ENCODE data around the gene MTUS2.

The MTUS2 gene

GRCh38 chr13:29476046-29476445 is 655.9 kb downstream of the MTUS2 start:
- Histone ChIP-seq H3K4me3 (ENCODE audit: low read length) (no peak overlapping the region), H3K4me1 (ENCODE audit: insufficient read depth, low read length) (no peaks in the 10 kb centered on the region), H3K27me3 (ENCODE audit: insufficient read depth, low read length) (no peaks in the 10 kb centered on the region), H3K36me3 (ENCODE audit: insufficient read depth, low read length) (no peaks in the 10 kb centered on the region), H3K9me3 (ENCODE audit: low read length) (no peaks in the 10 kb centered on the region), H2AFZ (ENCODE audit: low read depth, low read length) (no peak overlapping the region)

GRCh38 chr13:29479716-29480492 is 659.8 kb downstream of the MTUS2 start:
- Histone ChIP-seq H3K4me3 (ENCODE audit: low read length) (no peak overlapping the region), H2AFZ (ENCODE audit: low read depth, low read length) (no peak overlapping the region), H3K9me3 (ENCODE audit: low read length) (no peaks in the 10 kb centered on the region), H3K4me1 (ENCODE audit: insufficient read depth, low read length) (peaks cover 4% of the 10 kb centered on the region), H3K27me3 (ENCODE audit: insufficient read depth, low read length) (no peaks in the 10 kb centered on the region), H3K36me3 (ENCODE audit: insufficient read depth, low read length) (no peaks in the 10 kb centered on the region)

- H3K36me3 ChIP-seq (ENCODE audit: insufficient read depth, low read length): no peaks in the 10 kb centered on the region
- H3K4me1 ChIP-seq (ENCODE audit: insufficient read depth, low read length): peaks cover 4% of the 10 kb centered on the region
- no peak overlapping the region for H3K4me3 ChIP-seq (ENCODE audit: low read length)
- H3K27me3 ChIP-seq (ENCODE audit: insufficient read depth, low read length): no peaks in the 10 kb centered on the region
- H2AFZ ChIP-seq (ENCODE audit: low read depth, low read length): no peak overlapping the region
- H3K9me3 ChIP-seq (ENCODE audit: low read length): no peaks in the 10 kb centered on the region
Observed at GRCh38 chr13:29480893-29481525, 660.9 kb downstream of the MTUS2 start.

- Histone ChIP-seq H3K27me3 (ENCODE audit: insufficient read depth, low read length) (no peaks in the 10 kb centered on the region), H2AFZ (ENCODE audit: low read depth, low read length) (no peak overlapping the region)
Observed at GRCh38 chr13:29481603-29482002, 661.5 kb downstream of the MTUS2 start.

DNA sequence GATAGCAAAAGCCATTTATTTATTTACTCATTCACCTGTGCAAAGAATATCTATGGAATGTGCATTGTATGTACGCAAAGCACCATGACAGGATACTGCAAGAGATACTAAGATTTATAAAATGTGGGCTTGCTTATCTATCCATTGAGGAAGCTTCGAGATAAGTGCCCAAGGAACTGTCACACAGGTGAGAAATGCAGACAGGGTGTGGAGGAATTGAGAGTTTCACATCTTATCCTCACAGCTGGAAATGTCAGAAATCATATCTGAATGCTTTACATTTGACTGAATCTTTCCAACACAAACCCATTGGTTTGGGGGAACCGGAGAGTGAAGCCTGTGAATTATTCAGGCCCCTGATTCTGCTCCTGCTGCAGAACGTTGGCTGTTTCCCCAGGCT is 662.4 kb downstream of the MTUS2 start:
- Histone ChIP-seq H3K9me3 (ENCODE audit: low read length) (no peaks in the 10 kb centered on the region), H3K4me1 (ENCODE audit: insufficient read depth, low read length) (peaks cover 4% of the 10 kb centered on the region), H3K27me3 (ENCODE audit: insufficient read depth, low read length) (no peaks in the 10 kb centered on the region), H3K36me3 (ENCODE audit: insufficient read depth, low read length) (no peaks in the 10 kb centered on the region), H3K4me3 (ENCODE audit: low read length) (no peak overlapping the region), H2AFZ (ENCODE audit: low read depth, low read length) (no peak overlapping the region)

More at GRCh38 chr13:29481603-29482002, 661.5 kb downstream of the MTUS2 start:
- Histone ChIP-seq H3K4me3 (ENCODE audit: low read length) (no peak overlapping the region), H3K9me3 (ENCODE audit: low read length) (no peaks in the 10 kb centered on the region), H3K36me3 (ENCODE audit: insufficient read depth, low read length) (no peaks in the 10 kb centered on the region), H3K4me1 (ENCODE audit: insufficient read depth, low read length) (peaks cover 4% of the 10 kb centered on the region)

GRCh38 chr13:29483211-29483610 is 663.1 kb downstream of the MTUS2 start:
- Histone ChIP-seq H3K9me3 (ENCODE audit: low read length) (no peaks in the 10 kb centered on the region), H3K36me3 (ENCODE audit: insufficient read depth, low read length) (no peaks in the 10 kb centered on the region), H3K4me3 (ENCODE audit: low read length) (no peak overlapping the region), H2AFZ (ENCODE audit: low read depth, low read length) (no peak overlapping the region), H3K27me3 (ENCODE audit: insufficient read depth, low read length) (no peaks in the 10 kb centered on the region), H3K4me1 (ENCODE audit: insufficient read depth, low read length) (peaks cover 4% of the 10 kb centered on the region)

GRCh38 chr13:29483623-29484022 is 663.5 kb downstream of the MTUS2 start:
- no peak overlapping the region for H3K4me3 ChIP-seq (ENCODE audit: low read length)
- H3K27me3 ChIP-seq (ENCODE audit: insufficient read depth, low read length): no peaks in the 10 kb centered on the region
- H3K9me3 ChIP-seq (ENCODE audit: low read length): no peaks in the 10 kb centered on the region
- H3K4me1 ChIP-seq (ENCODE audit: insufficient read depth, low read length): peaks cover 4% of the 10 kb centered on the region
- no peaks in the 10 kb centered on the region for H3K36me3 ChIP-seq (ENCODE audit: insufficient read depth, low read length)
- no peak overlapping the region for H2AFZ ChIP-seq (ENCODE audit: low read depth, low read length)

DNA sequence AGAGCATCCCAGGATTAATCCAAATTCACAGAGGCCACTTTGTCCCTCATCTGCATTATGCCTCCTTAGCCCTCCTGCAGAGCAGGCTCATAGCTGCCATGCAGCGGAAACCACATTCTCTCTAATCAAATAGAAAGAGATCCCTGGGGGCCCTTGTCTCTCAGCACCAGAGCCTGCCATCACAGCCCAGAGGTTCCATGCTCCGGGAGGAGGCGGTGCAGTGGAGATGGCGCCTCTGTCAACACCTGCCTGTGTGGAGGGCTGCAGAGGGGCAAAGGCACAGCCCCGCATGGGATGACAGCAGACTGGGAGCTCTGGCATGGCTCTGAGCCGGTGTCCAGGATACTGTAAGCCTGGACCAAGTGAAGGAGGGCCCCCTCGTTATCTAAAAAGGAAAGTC is 664.1 kb downstream of the MTUS2 start:
- H3K9me3 ChIP-seq (ENCODE audit: low read length): no peaks in the 10 kb centered on the region
- H3K4me1 ChIP-seq (ENCODE audit: insufficient read depth, low read length): peaks cover 4% of the 10 kb centered on the region
- no peak overlapping the region for H2AFZ ChIP-seq (ENCODE audit: low read depth, low read length)
- H3K36me3 ChIP-seq (ENCODE audit: insufficient read depth, low read length): no peaks in the 10 kb centered on the region
- no peak overlapping the region for H3K4me3 ChIP-seq (ENCODE audit: low read length)
- no peaks in the 10 kb centered on the region for H3K27me3 ChIP-seq (ENCODE audit: insufficient read depth, low read length)

GRCh38 chr13:29484796-29485195 is 664.7 kb downstream of the MTUS2 start:
- Histone ChIP-seq H3K9me3 (ENCODE audit: low read length) (no peaks in the 10 kb centered on the region), H3K27me3 (ENCODE audit: insufficient read depth, low read length) (no peaks in the 10 kb centered on the region), H2AFZ (ENCODE audit: low read depth, low read length) (no peak overlapping the region), H3K4me3 (ENCODE audit: low read length) (no peak overlapping the region), H3K4me1 (ENCODE audit: insufficient read depth, low read length) (peaks cover 4% of the 10 kb centered on the region), H3K36me3 (ENCODE audit: insufficient read depth, low read length) (no peaks in the 10 kb centered on the region)

DNA sequence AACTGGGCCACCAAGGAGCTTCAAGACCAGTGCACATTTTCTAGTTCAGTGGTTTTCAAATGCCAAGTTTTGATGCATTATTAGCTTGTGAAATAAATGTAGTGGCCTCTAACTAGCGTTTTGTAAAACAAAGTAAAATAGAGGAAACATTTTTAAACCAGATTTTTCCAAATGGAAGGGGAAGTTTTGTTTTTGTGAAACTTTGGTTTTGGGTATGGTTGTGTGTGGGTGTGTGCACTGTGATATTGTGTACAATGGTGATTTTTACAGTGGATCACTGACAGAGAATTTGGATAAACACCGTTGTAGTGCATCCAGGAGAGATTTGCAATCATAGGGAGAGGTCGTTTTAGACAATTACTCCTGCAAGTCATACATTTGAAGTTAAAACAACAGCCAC is 666.4 kb downstream of the MTUS2 start:
- H2AFZ ChIP-seq (ENCODE audit: low read depth, low read length): no peak overlapping the region

DNA sequence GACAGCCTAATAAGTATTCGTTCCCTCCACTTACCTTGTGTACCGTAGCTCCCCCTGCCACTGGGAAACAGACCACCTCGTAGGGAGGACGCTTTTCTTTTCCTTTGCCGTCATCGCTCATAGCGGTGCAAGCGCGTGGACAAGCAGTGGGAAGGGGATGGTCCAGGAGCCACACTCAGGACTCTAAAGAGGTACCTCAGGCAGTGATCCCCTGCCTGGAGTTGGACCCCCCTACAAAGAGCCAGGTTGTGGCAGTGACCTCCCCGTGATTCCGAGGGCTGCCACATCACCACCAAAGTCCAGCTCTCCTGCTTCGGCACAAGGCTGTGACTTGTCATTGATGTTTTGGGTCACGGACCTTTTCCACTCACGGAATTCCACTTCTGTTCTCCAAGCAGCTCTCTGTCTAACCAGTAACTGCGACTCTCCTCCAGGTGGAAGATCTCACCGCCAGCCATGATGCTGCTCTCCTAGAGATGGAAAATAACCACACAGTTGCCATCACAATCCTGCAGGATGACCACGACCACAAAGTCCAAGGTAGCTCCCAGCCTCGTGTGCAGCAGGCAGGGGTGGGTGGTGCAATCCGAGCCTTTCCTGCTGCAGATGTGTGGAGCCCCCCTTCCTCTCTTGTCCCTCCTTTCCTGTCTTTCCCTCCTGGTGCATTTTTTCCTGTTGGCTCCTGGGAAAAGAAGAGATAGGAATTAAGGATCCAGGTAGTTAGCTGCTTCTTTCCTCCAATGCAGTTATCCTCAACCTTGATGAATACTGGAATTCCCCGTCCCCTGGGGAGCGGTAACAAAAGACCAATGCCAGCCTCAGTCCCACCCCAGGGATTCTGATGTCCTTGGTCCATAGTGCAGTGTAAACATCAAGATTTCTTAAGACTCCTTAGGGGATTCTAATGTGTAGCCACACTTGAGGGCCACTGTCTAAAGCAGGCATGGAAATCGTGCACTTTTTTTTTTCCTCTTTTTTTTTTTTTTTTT is 667.6 kb downstream of the MTUS2 start:
- no peaks in the 10 kb centered on the region for H3K27me3 ChIP-seq (ENCODE audit: insufficient read depth, low read length)
- no peaks in the 10 kb centered on the region for H3K9me3 ChIP-seq (ENCODE audit: low read length)
- no peak overlapping the region for H3K4me3 ChIP-seq (ENCODE audit: low read length)
- no peaks in the 10 kb centered on the region for H3K36me3 ChIP-seq (ENCODE audit: insufficient read depth, low read length)
- H3K4me1 ChIP-seq (ENCODE audit: insufficient read depth, low read length): peaks cover 4% of the 10 kb centered on the region
- H2AFZ ChIP-seq (ENCODE audit: low read depth, low read length): no peak overlapping the region

More for the DNA sequence above, 666.4 kb downstream of the MTUS2 start:
- Histone ChIP-seq H3K27me3 (ENCODE audit: insufficient read depth, low read length) (no peaks in the 10 kb centered on the region), H3K4me1 (ENCODE audit: insufficient read depth, low read length) (peaks cover 4% of the 10 kb centered on the region), H3K4me3 (ENCODE audit: low read length) (no peak overlapping the region), H3K36me3 (ENCODE audit: insufficient read depth, low read length) (no peaks in the 10 kb centered on the region), H3K9me3 (ENCODE audit: low read length) (no peaks in the 10 kb centered on the region)

DNA sequence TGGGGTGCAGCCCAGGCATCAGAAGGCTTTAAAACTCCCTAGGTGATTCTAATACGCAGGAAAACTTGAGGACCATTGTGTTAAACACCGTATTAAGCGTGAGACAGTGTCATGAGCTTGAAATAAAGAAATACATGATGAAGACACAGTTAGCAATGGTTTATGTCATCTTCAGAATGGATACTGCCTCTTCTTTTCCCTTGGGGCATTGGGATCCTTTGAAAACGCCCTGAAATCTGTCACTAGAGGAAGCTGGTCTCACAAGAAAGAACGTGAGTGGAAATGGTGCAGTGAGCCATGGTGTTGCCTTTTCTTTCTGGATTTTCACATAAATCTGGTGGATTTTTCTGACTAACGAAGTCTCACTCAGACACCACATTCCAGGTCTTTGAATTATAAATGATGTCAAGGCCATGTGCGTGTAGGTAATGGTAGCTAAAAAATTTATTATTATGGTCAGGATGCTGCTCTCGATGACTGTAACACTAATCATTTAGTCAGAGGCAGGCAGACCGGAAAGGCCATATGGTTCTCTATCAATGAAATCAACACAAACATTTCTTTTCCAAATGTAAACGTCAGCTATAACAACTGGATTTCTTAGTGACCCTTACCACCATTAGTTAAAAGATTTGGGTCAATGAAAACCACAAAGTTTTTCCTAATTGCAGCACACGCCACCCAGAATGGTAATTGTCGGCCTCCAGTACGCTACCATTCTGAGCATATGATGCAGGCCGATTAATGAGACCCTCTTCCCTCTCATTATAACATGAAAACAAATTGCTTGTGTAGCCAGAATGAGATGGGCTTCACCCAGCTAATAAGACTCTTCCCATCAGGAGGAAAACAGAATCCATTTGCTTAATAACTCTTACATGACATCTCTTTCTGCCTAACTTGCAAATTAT is 669.8 kb downstream of the MTUS2 start:
- Histone ChIP-seq H3K4me1 (ENCODE audit: insufficient read depth, low read length) (no peaks in the 10 kb centered on the region), H3K9me3 (ENCODE audit: low read length) (no peaks in the 10 kb centered on the region), H3K27me3 (ENCODE audit: insufficient read depth, low read length) (no peaks in the 10 kb centered on the region), H2AFZ (ENCODE audit: low read depth, low read length) (no peak overlapping the region), H3K4me3 (ENCODE audit: low read length) (no peak overlapping the region), H3K36me3 (ENCODE audit: insufficient read depth, low read length) (no peaks in the 10 kb centered on the region)

Measured in neuron (in vitro differentiated cells).